Endodermal cell (in vitro differentiated cells): ENCODE data around the gene LCN15. TPM values are rescaled to one million over a fixed set of nuclear protein-coding genes. Genes with fewer than 3 reads are reported as not detected.

Source experiments
- DNase-seq: peaks from one replicate; pipeline ENCODE4 v3.0.0-alpha.2; 2017
- H3K27ac ChIP-seq: 2 replicates; pipeline ENCODE4 v1.5.1; 2013; ENCODE audit warnings: mild to moderate bottlenecking, low read depth, low read length, moderate library complexity
- H3K27me3 ChIP-seq: 2 replicates; pipeline ENCODE4 v1.6.1; 2013; ENCODE audit warnings: mild to moderate bottlenecking, low read length, moderate library complexity; ENCODE audit not compliant: insufficient read depth, control insufficient read depth, poor library complexity, severe bottlenecking
- H3K36me3 ChIP-seq: 2 replicates; pipeline ENCODE4 v1.7.0; 2013; ENCODE audit warnings: mild to moderate bottlenecking, low read length, moderate library complexity; ENCODE audit not compliant: control insufficient read depth, insufficient read depth
- H3K4me1 ChIP-seq: one replicate; pipeline ENCODE4 v1.7.0; 2013; ENCODE audit warnings: low read length; ENCODE audit not compliant: control insufficient read depth, insufficient read depth
- H3K4me3 ChIP-seq: 2 replicates; pipeline ENCODE4 v1.5.1; 2013; ENCODE audit warnings: mild to moderate bottlenecking, low read length, moderate library complexity
- H3K9ac ChIP-seq: 2 replicates; pipeline ENCODE4 v1.6.1; 2013; ENCODE audit warnings: mild to moderate bottlenecking, low read length, moderate library complexity; ENCODE audit not compliant: poor library complexity, severe bottlenecking; ENCODE audit errors: extremely low read depth
- H3K9me3 ChIP-seq: 2 replicates; pipeline ENCODE4 v1.6.1; 2013; ENCODE audit warnings: mild to moderate bottlenecking, low read length, moderate library complexity; ENCODE audit not compliant: control insufficient read depth
- H3K27ac Mint-ChIP-seq: 2 replicates; pipeline ENCODE4 v1.8.0; 2020; ENCODE audit warnings: mixed read lengths
- H3K27me3 Mint-ChIP-seq: 2 replicates; pipeline ENCODE4 v1.8.0; 2021; ENCODE audit warnings: mild to moderate bottlenecking, mixed read lengths; ENCODE audit not compliant: insufficient read depth
- H3K36me3 Mint-ChIP-seq: 2 replicates; pipeline ENCODE4 v1.8.0; 2020; ENCODE audit warnings: low read depth, mixed read lengths
- H3K4me1 Mint-ChIP-seq: 2 replicates; pipeline ENCODE4 v1.8.0; 2020; ENCODE audit warnings: mixed read lengths
- H3K4me3 Mint-ChIP-seq: 2 replicates; pipeline ENCODE4 v1.8.0; 2020; ENCODE audit warnings: mild to moderate bottlenecking, moderate library complexity, mixed read lengths
- H3K9me3 Mint-ChIP-seq: 2 replicates; pipeline ENCODE4 v1.8.0; 2020; ENCODE audit warnings: mild to moderate bottlenecking, mixed read lengths
- CTCF ChIP-seq: fragments of 200-600 bp; sonication (generic); conservative IDR thresholded peaks from 2 replicates; pipeline ENCODE4 v1.5.0; 2021; ENCODE audit warnings: antibody characterized with exemption, mild to moderate bottlenecking
- WGBS, 2 experiments: methylation state at CpG; one replicate each; pipeline versions ENCODE4 v1.1.5 to v1.1.7; 2013; ENCODE audit warnings: missing lambda C conversion rate in 2 of 2, mixed read lengths in 1 of 2; ENCODE audit not compliant: insufficient coverage in 1 of 2, insufficient read length in 1 of 2; 5-methylcytosine and 5-hydroxymethylcytosine counted together
- total RNA-seq, 2 donors: library from RNA; stranded (reverse); fragmentation: NEBNext Ultra II Directional in 1 of 2; extraction: Animal tissue kit (Norgen Biotek cat#: 25700) in 1 of 2; gene quantifications; 2 replicates in 1 of 2; 3 replicates in 1 of 2; pipeline ENCODE4 v1.2.1, GENCODE V29; 2021

Gene LCN15
- total RNA-seq, 2 donors from 2014 or later, result 0.51 to 1.2 TPM

GRCh38 chr9:136728080-136728547 is 36.2 kb downstream of the LCN15 start:
- Histone ChIP-seq H3K4me3 (peak overlapping the region; percentile 99), H3K27me3 (no peaks in the 10 kb centered on the region), H3K36me3 (peaks cover 33% of the 10 kb centered on the region), H3K9me3 (no peaks in the 10 kb centered on the region), H3K27ac (no peak overlapping the region), H3K9ac (peak overlapping the region; percentile 98), H3K4me1 (peaks cover 9% of the 10 kb centered on the region)
- H3K27ac Mint-ChIP-seq, result no peak overlapping the region
- peak; percentile 96 for TF ChIP-seq CTCF
- peaks cover 19% of the 10 kb centered on the region for H3K4me1 Mint-ChIP-seq
- H3K36me3 Mint-ChIP-seq, result peaks cover 38% of the 10 kb centered on the region
- 0 to 1% methylated on average over 22 to 66 of the region's 66 CpGs for WGBS, 2 experiments
- H3K27me3 Mint-ChIP-seq, result peaks cover 6% of the 10 kb centered on the region
- H3K9me3 Mint-ChIP-seq, result no peaks in the 10 kb centered on the region
- peak; percentile 91 for DNase-seq
- H3K4me3 Mint-ChIP-seq, result peak overlapping the region; percentile 97

GRCh38 chr9:136726631-136727191 is 37.6 kb downstream of the LCN15 start:
- no peak overlapping the region for H3K27ac ChIP-seq

GRCh38 chr9:136726118-136726517 is 38.2 kb downstream of the LCN15 start:
- Histone ChIP-seq H3K9me3 (no peaks in the 10 kb centered on the region), H3K4me3 (peak overlapping the region; percentile 99), H3K9ac (no peak overlapping the region), H3K27ac (no peak overlapping the region), H3K36me3 (peaks cover 33% of the 10 kb centered on the region), H3K27me3 (no peaks in the 10 kb centered on the region), H3K4me1 (peaks cover 9% of the 10 kb centered on the region)
- no peaks in the 10 kb centered on the region for H3K9me3 Mint-ChIP-seq
- WGBS, 2 experiments, result 87 to 91% methylated on average over 15 to 16 of the region's 16 CpGs
- H3K4me1 Mint-ChIP-seq, result peaks cover 15% of the 10 kb centered on the region
- TF ChIP-seq CTCF, result no peak
- peaks cover 36% of the 10 kb centered on the region for H3K36me3 Mint-ChIP-seq
- no peak for DNase-seq
- peak overlapping the region; percentile 94 for H3K27ac Mint-ChIP-seq
- H3K4me3 Mint-ChIP-seq, result peak overlapping the region; percentile 97
- H3K27me3 Mint-ChIP-seq, result peaks cover 6% of the 10 kb centered on the region

More at GRCh38 chr9:136726631-136727191, 37.6 kb downstream of the LCN15 start:
- Histone ChIP-seq H3K4me1 (peaks cover 9% of the 10 kb centered on the region), H3K27me3 (no peaks in the 10 kb centered on the region), H3K4me3 (peak overlapping the region; percentile 99), H3K36me3 (peaks cover 33% of the 10 kb centered on the region), H3K9me3 (no peaks in the 10 kb centered on the region), H3K9ac (peak overlapping the region; percentile 98)
- H3K9me3 Mint-ChIP-seq, result no peaks in the 10 kb centered on the region
- peaks cover 6% of the 10 kb centered on the region for H3K27me3 Mint-ChIP-seq
- peak overlapping the region; percentile 97 for H3K4me3 Mint-ChIP-seq
- H3K27ac Mint-ChIP-seq, result peak overlapping the region; percentile 94
- DNase-seq, result peak; percentile 70
- 54 to 57% methylated on average over 17 to 18 of the region's 18 CpGs for WGBS, 2 experiments
- H3K36me3 Mint-ChIP-seq, result peaks cover 35% of the 10 kb centered on the region
- TF ChIP-seq CTCF, result peak; percentile 77
- H3K4me1 Mint-ChIP-seq, result peaks cover 15% of the 10 kb centered on the region
